RWPE2 (cell line): ENCODE results near the gene KLF16.

Experiments
- ATAC-seq: fragments of 200-7000 bp; cut with Tn5 transposase; 3 replicates; pipeline ENCODE4 v1.9.1; 2021; ENCODE audit warnings: low read depth
- DNase-seq: peaks from one replicate; pipeline ENCODE4 v3.0.0-alpha.2; 2020; ENCODE audit warnings: low spot score
- H3K27ac ChIP-seq: fragments of 450-650 bp; 2 replicates; pipeline ENCODE4 v1.5.1; 2017; ENCODE audit warnings: mild to moderate bottlenecking; ENCODE audit not compliant: poor library complexity, severe bottlenecking
- H3K27me3 ChIP-seq: fragments of 250-450 bp; sonication (Bioruptor Pico); 2 replicates; pipeline ENCODE4 v1.5.1; 2021; ENCODE audit warnings: mild to moderate bottlenecking, moderate library complexity; ENCODE audit not compliant: insufficient read depth, poor library complexity, severe bottlenecking
- H3K36me3 ChIP-seq: fragments of 250-450 bp; sonication (Bioruptor Pico); 2 replicates; pipeline ENCODE4 v1.5.1; 2020; ENCODE audit warnings: low read depth, mild to moderate bottlenecking, moderate library complexity
- H3K4me1 ChIP-seq: fragments of 250-450 bp; sonication (Bioruptor Pico); 2 replicates; pipeline ENCODE4 v1.5.1; 2021; ENCODE audit warnings: mild to moderate bottlenecking, moderate library complexity; ENCODE audit not compliant: insufficient read depth, poor library complexity, severe bottlenecking
- H3K4me3 ChIP-seq: fragments of 250-450 bp; sonication (Bioruptor Pico); 2 replicates; pipeline ENCODE4 v1.5.1; 2021; ENCODE audit warnings: mild to moderate bottlenecking, moderate library complexity; ENCODE audit not compliant: severe bottlenecking
- H3K9me3 ChIP-seq: fragments of 250-450 bp; sonication (Bioruptor Pico); 2 replicates; pipeline ENCODE4 v1.5.1; 2021; ENCODE audit warnings: mild to moderate bottlenecking, moderate library complexity; ENCODE audit not compliant: severe bottlenecking
- TF ChIP-seq, protein P1 (sequence below): fragments of 450-650 bp; IDR thresholded peaks from one replicate; pipeline ENCODE4 v1.5.1; 2017; ENCODE audit warnings: mild to moderate bottlenecking, moderate library complexity; ENCODE audit not compliant: poor library complexity, severe bottlenecking

KLF16 gene

GRCh38 chr19:1813192-1814182 lies 49.9 kb downstream of the KLF16 start:
- peaks cover 6% of the 10 kb centered on the region; the same call in 1 of the 2 replicates for H3K36me3 ChIP-seq
- H3K9me3 ChIP-seq: no peaks in the 10 kb centered on the region
- H3K4me1 ChIP-seq: peaks cover 5% of the 10 kb centered on the region
- ATAC-seq (no peak), DNase-seq (no peak)
- peak overlapping the region; percentile 40 for H3K27ac ChIP-seq
- TF ChIP-seq, protein P1, sequence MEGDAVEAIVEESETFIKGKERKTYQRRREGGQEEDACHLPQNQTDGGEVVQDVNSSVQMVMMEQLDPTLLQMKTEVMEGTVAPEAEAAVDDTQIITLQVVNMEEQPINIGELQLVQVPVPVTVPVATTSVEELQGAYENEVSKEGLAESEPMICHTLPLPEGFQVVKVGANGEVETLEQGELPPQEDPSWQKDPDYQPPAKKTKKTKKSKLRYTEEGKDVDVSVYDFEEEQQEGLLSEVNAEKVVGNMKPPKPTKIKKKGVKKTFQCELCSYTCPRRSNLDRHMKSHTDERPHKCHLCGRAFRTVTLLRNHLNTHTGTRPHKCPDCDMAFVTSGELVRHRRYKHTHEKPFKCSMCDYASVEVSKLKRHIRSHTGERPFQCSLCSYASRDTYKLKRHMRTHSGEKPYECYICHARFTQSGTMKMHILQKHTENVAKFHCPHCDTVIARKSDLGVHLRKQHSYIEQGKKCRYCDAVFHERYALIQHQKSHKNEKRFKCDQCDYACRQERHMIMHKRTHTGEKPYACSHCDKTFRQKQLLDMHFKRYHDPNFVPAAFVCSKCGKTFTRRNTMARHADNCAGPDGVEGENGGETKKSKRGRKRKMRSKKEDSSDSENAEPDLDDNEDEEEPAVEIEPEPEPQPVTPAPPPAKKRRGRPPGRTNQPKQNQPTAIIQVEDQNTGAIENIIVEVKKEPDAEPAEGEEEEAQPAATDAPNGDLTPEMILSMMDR: peak; percentile 32
- peak overlapping the region; percentile 30 for H3K4me3 ChIP-seq
- no peaks in the 10 kb centered on the region for H3K27me3 ChIP-seq

DNA sequence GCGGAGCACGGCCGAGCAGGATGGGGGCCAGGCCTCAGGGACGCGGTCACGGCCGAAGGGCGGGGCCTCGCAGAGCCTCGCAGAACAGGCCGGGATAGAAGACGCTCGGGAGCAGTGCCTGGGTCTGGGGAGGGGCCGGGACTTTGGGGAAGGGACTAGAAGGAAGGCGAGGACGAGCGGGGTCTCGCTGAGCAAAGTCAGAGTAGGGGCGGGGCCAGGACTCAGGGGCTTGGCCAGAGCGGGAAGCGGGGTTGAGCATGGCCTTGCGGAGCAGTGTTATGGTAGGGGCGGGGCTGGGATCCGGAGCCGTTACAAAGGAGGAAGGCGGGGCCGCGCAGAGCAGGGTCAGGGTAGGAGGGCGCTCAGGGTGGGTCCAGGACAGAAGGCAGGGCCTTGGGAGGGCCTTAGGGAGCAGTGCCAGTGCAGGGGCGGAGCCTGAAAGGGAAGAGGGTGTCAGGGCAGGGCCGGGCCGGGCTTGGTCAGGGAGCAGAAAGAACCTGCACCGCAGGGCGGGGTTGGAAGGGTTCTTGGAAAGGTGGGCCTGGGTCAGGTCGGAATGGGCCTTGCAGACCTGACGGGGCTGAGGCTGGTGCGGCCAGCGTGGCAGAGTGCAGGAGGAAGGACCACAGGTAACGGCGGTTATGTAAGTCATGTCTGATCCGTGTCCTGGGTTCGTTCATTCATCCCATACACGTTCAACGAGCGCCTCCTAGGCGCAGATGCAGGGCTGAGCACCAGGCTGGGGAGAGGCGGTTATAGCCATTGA lies 50.8 kb downstream of the KLF16 start:
- TF ChIP-seq, protein P1: peak; percentile 54
- Histone ChIP-seq H3K4me3 (peak overlapping the region; percentile 30), H3K4me1 (peaks cover 5% of the 10 kb centered on the region), H3K36me3 (0 out of 2 replicates have a peak, but pooled peaks cover 3% of the 10 kb centered on the region), H3K9me3 (no peaks in the 10 kb centered on the region), H3K27me3 (no peaks in the 10 kb centered on the region), H3K27ac (peak overlapping the region; percentile 40)
- DNase-seq (peak; percentile 97), ATAC-seq (peak; percentile 90)

GRCh38 chr19:1811942-1812425 lies 51.4 kb downstream of the KLF16 start, which contains the start of gene ATP8B3:
Gene ATP8B3, minus strand, starts transcription at chr19:1812276. Its CDS starts 540 bp downstream, at chr19:1811736.
- Histone ChIP-seq H3K4me3 (peak within 1 kb of the TSS; percentile 30), H3K9me3 (no peaks in the 10 kb centered on the region), H3K27ac (peak within 1 kb of the TSS; percentile 40), H3K27me3 (no peaks in the 10 kb centered on the region), H3K36me3 (0 out of 2 replicates have a peak, but pooled peaks cover 3% of the 10 kb centered on the region), H3K4me1 (peaks cover 5% of the 10 kb centered on the region)
- no peak for DNase-seq
- ATAC-seq: peak; percentile 4
- TF ChIP-seq, protein P1: no peak

DNA sequence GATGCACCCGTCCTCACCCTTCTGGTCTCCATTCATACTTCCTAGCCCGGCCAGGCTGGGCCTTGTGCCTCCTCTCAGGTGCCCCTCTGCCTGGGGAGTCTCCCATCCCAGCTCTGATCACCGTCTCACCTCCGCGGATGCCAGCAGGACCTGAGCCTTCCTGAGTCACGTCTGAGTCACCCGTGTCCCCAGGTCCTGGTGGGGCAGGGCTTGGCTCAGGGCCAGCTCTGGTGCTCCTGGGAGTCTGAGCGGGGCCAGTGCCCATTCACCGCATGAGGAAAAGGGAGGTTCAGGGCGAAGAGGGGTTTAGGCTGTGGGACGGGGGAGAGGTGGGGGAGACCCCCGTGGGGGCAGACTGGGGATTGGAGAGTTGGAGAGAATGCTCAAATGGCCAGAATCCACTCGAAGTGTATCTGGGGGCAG lies 51.9 kb downstream of the KLF16 start:
- Histone ChIP-seq H3K4me1 (peaks cover 5% of the 10 kb centered on the region), H3K27ac (peak overlapping the region; percentile 40), H3K4me3 (peak overlapping the region; percentile 30), H3K9me3 (no peaks in the 10 kb centered on the region), H3K36me3 (0 out of 2 replicates have a peak, but pooled peaks cover 3% of the 10 kb centered on the region), H3K27me3 (no peaks in the 10 kb centered on the region)
- DNase-seq: peak; percentile 91
- TF ChIP-seq, protein P1: no peak
- peak; percentile 20 for ATAC-seq
